Measurements from ENCODE around the gene SNX6.
"Not testable (repeated sequence)": the region's sequence is repeated elsewhere in the genome, so short reads cannot be mapped to it uniquely, and the experiment has no call there.

SNX6 gene

GRCh38 chr14:34521071-34521470 lies 108.9 kb downstream of the SNX6 start:
- not testable (repeated sequence) for DNase-seq (ENCODE audit: low read depth)

- not testable (repeated sequence) for DNase-seq (ENCODE audit: low read depth)
Measured at GRCh38 chr14:34520304-34520970, 109.5 kb downstream of the SNX6 start.

All from stimulated activated CD4-positive, alpha-beta T cell treated with anti-CD3 and anti-CD28 coated beads, Interleukin-2, amount 100 ng/mL, for 4 hours (primary cell).